IPS DF 6.9 (cell line): ENCODE measurements around the gene NCOA3.

Experiments used
- DNase-seq: peaks from one replicate; pipeline ENCODE4 v3.0.0-alpha.2; 2013; ENCODE audit warnings: low read depth, low spot score
- H3K27ac ChIP-seq: one replicate; pipeline ENCODE4 v1.5.1; 2013; ENCODE audit warnings: low read length, control low read depth
- H3K27me3 ChIP-seq: 2 replicates; pipeline ENCODE4 v1.6.1; 2013; ENCODE audit warnings: mild to moderate bottlenecking, low read length; ENCODE audit not compliant: control insufficient read depth, insufficient read depth
- H3K36me3 ChIP-seq: 2 replicates; pipeline ENCODE4 v1.6.1; 2013; ENCODE audit warnings: low read length; ENCODE audit not compliant: control insufficient read depth, insufficient read depth
- H3K4me1 ChIP-seq: 2 replicates; pipeline ENCODE4 v1.6.1; 2013; ENCODE audit warnings: low read length; ENCODE audit not compliant: control insufficient read depth, insufficient read depth
- H3K4me3 ChIP-seq: 2 replicates; pipeline ENCODE4 v1.5.1; 2013; ENCODE audit warnings: mild to moderate bottlenecking, low read length
- H3K9me3 ChIP-seq: 2 replicates; pipeline ENCODE4 v1.6.1; 2013; ENCODE audit warnings: low read length, inconsistent platforms; ENCODE audit not compliant: control insufficient read depth, insufficient read depth
- WGBS: extraction: QIAGEN DNeasy Blood & Tissue Kit; methylation state at CpG from one replicate; pipeline ENCODE4 v1.1.7; 2013; ENCODE audit warnings: mixed read lengths, missing lambda C conversion rate; ENCODE audit not compliant: insufficient read length, insufficient coverage; 5-methylcytosine and 5-hydroxymethylcytosine counted together

Gene NCOA3

DNA sequence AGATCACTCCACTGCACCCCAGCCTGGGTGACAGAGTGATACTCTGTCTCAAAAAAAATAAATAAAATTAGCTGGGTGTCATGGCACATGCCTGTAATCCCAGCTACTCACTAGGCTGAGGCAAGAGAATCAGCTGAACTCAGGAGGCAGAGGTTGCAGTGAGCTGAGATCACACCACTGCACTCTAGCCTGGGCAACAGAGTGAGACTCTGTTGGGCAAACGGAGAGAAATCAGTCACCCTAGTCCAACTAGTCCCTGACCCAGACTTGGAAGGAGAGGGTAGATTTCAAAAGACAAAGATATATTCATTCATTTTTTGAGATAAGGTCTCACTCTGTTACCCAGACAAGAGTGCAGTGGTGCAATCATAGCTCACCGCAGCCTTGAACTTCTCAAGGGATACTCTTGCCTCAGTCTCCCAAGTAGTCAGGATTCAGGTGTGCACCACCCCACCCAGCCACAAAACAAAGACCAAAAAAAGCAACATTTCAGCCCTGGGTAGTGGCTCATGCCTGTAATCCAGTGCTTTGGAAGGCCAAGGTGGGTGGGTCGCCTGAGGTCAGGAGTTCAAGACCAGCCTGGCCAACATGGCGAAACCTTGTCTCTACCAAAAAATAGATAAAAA, 26.2 kb upstream of the NCOA3 start:
- Histone ChIP-seq H3K4me1 (no peaks in the 10 kb centered on the region), H3K27me3 (no peaks in the 10 kb centered on the region), H3K9me3 (no peaks in the 10 kb centered on the region), H3K36me3 (no peaks in the 10 kb centered on the region), H3K27ac (no peak overlapping the region), H3K4me3 (no peak overlapping the region)
- WGBS = no CpG with 5 or more reads among the region's 4 CpGs
- DNase-seq = no peak

DNA sequence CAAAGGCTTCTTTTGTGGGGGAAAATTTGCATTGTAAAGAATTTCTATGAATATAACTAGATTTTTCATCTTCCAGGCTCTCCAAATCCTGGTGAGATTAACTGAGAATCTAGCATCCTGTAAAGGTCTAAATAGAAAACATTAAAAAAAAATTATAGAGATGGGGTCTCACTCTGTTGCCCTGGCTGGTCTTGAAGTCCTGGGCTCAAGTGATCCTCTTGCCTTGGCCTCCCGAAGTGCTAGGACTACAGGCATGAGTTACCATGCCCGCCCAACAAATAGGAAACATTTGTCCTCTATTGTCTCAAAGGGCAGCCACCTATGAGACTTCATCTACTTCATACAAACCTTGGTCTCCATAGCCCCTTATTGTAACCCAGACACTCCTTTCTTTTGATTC, 25.2 kb upstream of the NCOA3 start:
- H3K9me3 ChIP-seq = no peaks in the 10 kb centered on the region
- no peaks in the 10 kb centered on the region for H3K27me3 ChIP-seq
- no peak overlapping the region for H3K27ac ChIP-seq
- no peaks in the 10 kb centered on the region for H3K4me1 ChIP-seq
- no peak overlapping the region for H3K4me3 ChIP-seq
- DNase-seq = no peak
- no CpG with 5 or more reads among the region's 2 CpGs for WGBS
- H3K36me3 ChIP-seq = no peaks in the 10 kb centered on the region

- no CpG with 5 or more reads among the region's 4 CpGs for WGBS
These were observed 22.6 kb upstream of the NCOA3 start for GRCh38 chr20:47479093-47479492.

GRCh38 chr20:47479506-47479905, 22.2 kb upstream of the NCOA3 start:
- Histone ChIP-seq H3K9me3 (no peaks in the 10 kb centered on the region), H3K27me3 (no peaks in the 10 kb centered on the region), H3K27ac (no peak overlapping the region), H3K36me3 (no peaks in the 10 kb centered on the region), H3K4me3 (no peak overlapping the region), H3K4me1 (no peaks in the 10 kb centered on the region)
- no peak for DNase-seq

More at GRCh38 chr20:47479093-47479492, 22.6 kb upstream of the NCOA3 start:
- Histone ChIP-seq H3K27ac (no peak overlapping the region), H3K4me3 (no peak overlapping the region), H3K36me3 (no peaks in the 10 kb centered on the region), H3K27me3 (no peaks in the 10 kb centered on the region), H3K9me3 (no peaks in the 10 kb centered on the region), H3K4me1 (no peaks in the 10 kb centered on the region)
- DNase-seq = no peak

DNA sequence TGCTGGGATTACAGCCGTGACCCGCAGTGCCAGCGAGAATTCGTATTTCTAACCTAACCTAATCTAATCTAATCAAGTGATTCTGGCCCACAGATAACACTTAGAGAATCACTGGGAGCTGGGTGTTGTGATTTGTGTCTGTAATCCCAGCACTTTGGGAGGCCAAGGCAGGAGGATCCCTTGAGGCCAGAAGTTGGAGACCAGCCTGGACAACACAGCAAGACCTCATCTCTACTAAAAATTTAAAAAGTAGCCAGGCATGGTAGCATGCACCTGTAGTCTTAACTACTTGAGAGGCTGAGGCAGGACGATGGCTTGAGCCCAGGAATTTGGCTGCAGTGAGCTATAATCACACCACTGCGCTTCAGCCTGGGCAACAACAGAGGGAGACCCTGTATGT, 21.4 kb upstream of the NCOA3 start:
- WGBS = no CpG with 5 or more reads among the region's 6 CpGs
- Histone ChIP-seq H3K27me3 (no peaks in the 10 kb centered on the region), H3K4me3 (no peak overlapping the region), H3K9me3 (no peaks in the 10 kb centered on the region), H3K27ac (no peak overlapping the region), H3K36me3 (no peaks in the 10 kb centered on the region), H3K4me1 (no peaks in the 10 kb centered on the region)
- DNase-seq = no peak

DNA sequence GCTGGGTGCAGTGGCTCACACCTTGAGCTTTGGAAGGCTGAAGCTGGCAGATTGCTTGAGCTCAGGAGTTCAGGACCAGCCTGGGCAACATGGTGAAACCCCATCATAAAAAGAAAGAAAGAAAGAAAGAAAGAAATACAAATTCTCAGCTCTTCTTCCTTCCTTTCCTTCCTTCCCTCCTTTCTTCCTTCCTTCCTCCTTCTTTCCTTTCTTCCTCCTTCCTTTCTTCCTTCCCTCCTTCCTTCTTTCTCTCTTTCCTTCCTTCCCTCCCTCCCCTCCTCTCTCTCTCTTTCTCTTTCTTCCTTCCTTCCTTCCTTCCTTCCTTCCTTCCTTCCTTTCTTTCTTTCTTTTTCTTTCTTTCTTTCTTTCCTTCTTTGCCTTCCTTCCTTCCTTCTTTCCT, 21.0 kb upstream of the NCOA3 start:
- no peaks in the 10 kb centered on the region for H3K4me1 ChIP-seq
- no peak overlapping the region for H3K27ac ChIP-seq
- H3K4me3 ChIP-seq = no peak overlapping the region
- H3K36me3 ChIP-seq = no peaks in the 10 kb centered on the region
- DNase-seq = no peak
- no peaks in the 10 kb centered on the region for H3K9me3 ChIP-seq
- no peaks in the 10 kb centered on the region for H3K27me3 ChIP-seq

- no CpG with 5 or more reads among the region's 15 CpGs for WGBS
- no peaks in the 10 kb centered on the region for H3K36me3 ChIP-seq
- H3K27me3 ChIP-seq = no peaks in the 10 kb centered on the region
- DNase-seq = no peak
- H3K4me1 ChIP-seq = no peaks in the 10 kb centered on the region
- H3K4me3 ChIP-seq = no peak overlapping the region
- H3K27ac ChIP-seq = no peak overlapping the region
- no peaks in the 10 kb centered on the region for H3K9me3 ChIP-seq
These were observed 20.1 kb upstream of the NCOA3 start for GRCh38 chr20:47481330-47482216.

DNA sequence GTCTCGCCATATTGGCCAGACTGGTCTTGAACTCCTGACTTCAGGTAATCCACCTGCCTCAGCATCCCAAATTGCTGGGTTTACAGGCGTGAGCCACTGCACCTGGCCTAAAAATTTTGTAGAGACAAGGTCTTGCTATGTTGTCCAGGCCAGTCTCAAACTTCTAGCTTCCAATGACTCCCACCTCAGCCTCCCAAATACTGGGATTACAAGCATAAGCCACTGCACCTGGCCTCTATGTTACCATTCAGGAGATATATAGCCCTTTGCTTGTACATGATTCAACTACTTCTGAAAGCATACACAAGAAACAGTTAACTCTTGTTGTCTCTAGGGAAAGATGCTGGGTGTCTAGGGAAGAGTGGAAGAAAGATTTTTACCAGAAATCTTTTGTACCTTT, 19.0 kb upstream of the NCOA3 start:
- H3K4me3 ChIP-seq = no peak overlapping the region
- no peaks in the 10 kb centered on the region for H3K36me3 ChIP-seq
- no peaks in the 10 kb centered on the region for H3K27me3 ChIP-seq
- H3K9me3 ChIP-seq = no peaks in the 10 kb centered on the region
- no CpG with 5 or more reads among the region's 2 CpGs for WGBS
- no peaks in the 10 kb centered on the region for H3K4me1 ChIP-seq
- H3K27ac ChIP-seq = no peak overlapping the region
- DNase-seq = no peak

DNA sequence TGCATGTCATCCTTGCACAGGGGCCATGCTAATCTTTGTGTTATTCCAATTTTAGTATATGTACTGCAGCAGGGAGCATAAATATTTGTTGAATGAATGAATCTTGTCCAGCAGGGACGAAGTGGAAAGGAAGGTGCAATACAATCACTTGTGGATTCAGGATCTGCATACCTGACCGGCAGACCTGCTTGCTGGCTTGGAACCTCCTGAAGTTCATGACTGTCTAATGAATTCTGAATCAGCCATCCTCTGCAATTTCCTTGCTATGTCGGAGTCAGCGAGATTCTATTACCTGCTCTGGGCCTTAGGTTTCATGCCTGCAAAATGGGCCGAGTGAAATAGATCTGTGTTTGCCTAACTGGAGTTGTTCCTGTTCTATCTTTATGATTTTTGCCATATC, 17.4 kb upstream of the NCOA3 start:
- Histone ChIP-seq H3K36me3 (no peaks in the 10 kb centered on the region), H3K27me3 (no peaks in the 10 kb centered on the region), H3K27ac (no peak overlapping the region), H3K9me3 (no peaks in the 10 kb centered on the region), H3K4me3 (no peak overlapping the region), H3K4me1 (no peaks in the 10 kb centered on the region)
- DNase-seq = no peak
- no CpG with 5 or more reads among the region's 5 CpGs for WGBS

DNA sequence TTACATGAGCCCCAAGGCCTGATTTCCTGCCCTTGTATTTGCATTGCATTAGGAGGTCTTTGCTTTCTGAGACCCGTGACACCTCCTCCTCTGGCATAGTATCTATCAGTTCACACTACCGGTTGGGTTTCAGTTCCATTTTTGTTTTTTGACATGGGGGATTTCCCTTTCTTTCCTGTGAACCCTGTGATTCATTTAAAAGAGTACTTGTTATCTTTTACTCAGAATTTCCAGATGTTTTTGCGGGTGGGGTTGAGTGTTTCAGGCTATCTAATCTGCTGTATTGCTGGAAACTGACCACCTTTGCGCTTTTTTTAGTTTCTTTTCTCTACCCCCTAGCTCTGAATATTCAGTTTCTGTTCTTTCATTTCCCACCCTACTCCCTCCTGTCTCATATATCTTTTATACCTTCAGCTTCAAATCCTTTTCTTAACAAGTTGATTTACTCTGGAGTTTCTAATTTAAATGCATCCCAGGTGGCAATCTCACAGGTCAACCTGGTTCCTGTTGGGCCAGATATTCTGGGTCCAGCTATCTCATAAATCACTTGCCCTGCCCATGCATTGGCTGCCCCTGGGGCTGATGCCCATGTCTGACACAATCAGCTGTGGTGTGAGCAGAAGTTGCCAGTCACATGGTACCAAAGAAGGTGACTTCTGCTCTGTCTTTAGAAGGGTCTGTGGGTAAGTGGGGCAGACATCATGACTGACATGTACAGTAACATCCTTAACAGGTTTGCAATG, 14.3 kb upstream of the NCOA3 start:
- Histone ChIP-seq H3K36me3 (no peaks in the 10 kb centered on the region), H3K4me3 (no peak overlapping the region), H3K27me3 (no peaks in the 10 kb centered on the region), H3K27ac (no peak overlapping the region), H3K9me3 (no peaks in the 10 kb centered on the region), H3K4me1 (no peaks in the 10 kb centered on the region)
- no peak for DNase-seq
- WGBS = no CpG with 5 or more reads among the region's 4 CpGs
